Adipocyte (in vitro differentiated cells): ENCODE measurements around the gene TSC22D1.
A peak's percentile ranks its signal among the peaks of the same experiment; 100 is the strongest.
"Not testable (repeated sequence)": the region's sequence is repeated elsewhere in the genome, so short reads cannot be mapped to it uniquely, and the experiment has no call there.

Experiments
- DNase-seq: peaks from one replicate; pipeline ENCODE4 v3.0.0-alpha.2; 2015; ENCODE audit warnings: low read depth
- H3K27me3 ChIP-seq: replicated peaks from 2 replicates; pipeline ENCODE4 v1.7.0; 2013; ENCODE audit warnings: mild to moderate bottlenecking, low read length, moderate library complexity; ENCODE audit not compliant: control insufficient read depth, insufficient read depth
- H3K36me3 ChIP-seq: 2 replicates; pipeline ENCODE4 v1.7.0; 2013; ENCODE audit warnings: low read length, mild to moderate bottlenecking, moderate library complexity; ENCODE audit not compliant: control insufficient read depth, insufficient read depth, severe bottlenecking
- H3K4me1 ChIP-seq: 2 replicates; pipeline ENCODE4 v1.7.0; 2013; ENCODE audit warnings: mild to moderate bottlenecking, low read length, moderate library complexity; ENCODE audit not compliant: control insufficient read depth, insufficient read depth
- H3K4me3 ChIP-seq: 2 replicates; pipeline ENCODE4 v1.7.0; 2013; ENCODE audit warnings: mild to moderate bottlenecking, low read length, moderate library complexity
- H3K9ac ChIP-seq: 2 replicates; pipeline ENCODE4 v1.7.0; 2013; ENCODE audit warnings: mild to moderate bottlenecking, low read length, moderate library complexity
- H3K9me3 ChIP-seq: 2 replicates; pipeline ENCODE4 v1.7.0; 2013; ENCODE audit warnings: mild to moderate bottlenecking, low read length, moderate library complexity; ENCODE audit not compliant: control insufficient read depth

Gene TSC22D1

DNA sequence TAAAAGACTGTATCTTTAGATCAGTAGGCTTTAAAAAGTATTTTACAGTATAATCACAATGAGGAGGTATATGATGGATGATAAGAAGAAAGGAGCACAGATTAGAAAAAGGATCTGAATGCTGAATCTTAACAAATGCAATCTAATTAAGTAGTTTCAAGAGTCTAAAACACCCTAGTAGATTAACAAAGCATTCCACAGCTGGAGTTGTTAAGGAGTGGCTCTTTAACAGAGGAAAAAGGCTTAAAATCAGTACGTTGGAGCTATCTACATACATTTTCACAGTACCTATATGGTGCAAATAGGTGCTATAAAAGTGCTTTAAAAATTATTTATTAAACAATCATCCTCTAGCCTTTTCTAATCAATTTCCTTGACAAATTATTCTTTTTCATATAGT, 34.5 kb downstream of the TSC22D1 start:
- no peak for DNase-seq

DNA sequence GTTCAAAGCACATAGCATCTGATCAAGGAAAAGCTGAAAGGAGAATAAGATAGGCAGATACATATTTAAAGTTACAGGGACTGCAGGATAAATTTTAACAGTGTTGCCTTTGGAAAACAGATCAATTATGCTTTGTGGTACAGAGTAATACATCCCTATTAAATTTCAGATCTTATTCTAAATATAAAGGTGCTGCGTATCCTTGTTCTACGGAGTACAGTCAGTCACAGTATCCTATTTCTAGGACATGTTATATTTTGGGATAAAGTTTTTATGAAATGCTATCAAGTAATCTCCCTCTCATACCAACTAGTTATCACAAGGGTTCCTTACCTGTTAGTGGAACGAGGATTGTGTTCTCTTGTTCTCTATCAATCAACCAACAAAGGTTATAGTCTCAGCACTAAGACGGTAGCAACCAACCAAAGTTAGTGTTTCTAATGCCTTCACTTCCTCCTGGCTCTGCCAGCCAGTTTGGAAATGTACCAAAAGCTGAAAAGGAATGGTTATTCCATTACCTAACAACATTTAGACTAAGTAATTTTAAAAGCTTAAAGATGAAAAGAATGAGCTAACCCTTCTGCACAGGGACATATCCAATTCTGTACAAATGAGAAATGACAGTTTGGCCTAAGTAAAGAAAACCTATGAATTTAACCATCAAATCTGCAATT, 35.2 kb downstream of the TSC22D1 start:
- H3K9ac ChIP-seq: no peak overlapping the region
- DNase-seq: no peak
- no peaks in the 10 kb centered on the region for H3K9me3 ChIP-seq
- H3K27me3 ChIP-seq: no peaks in the 10 kb centered on the region
- H3K4me1 ChIP-seq: no peaks in the 10 kb centered on the region
- no peak overlapping the region for H3K4me3 ChIP-seq
- H3K36me3 ChIP-seq: peaks cover 47% of the 10 kb centered on the region

More for the DNA sequence above, 34.5 kb downstream of the TSC22D1 start:
- Histone ChIP-seq H3K36me3 (peaks cover 42% of the 10 kb centered on the region), H3K9ac (no peak overlapping the region), H3K27me3 (no peaks in the 10 kb centered on the region), H3K4me3 (no peak overlapping the region), H3K4me1 (no peaks in the 10 kb centered on the region), H3K9me3 (no peaks in the 10 kb centered on the region)

DNA sequence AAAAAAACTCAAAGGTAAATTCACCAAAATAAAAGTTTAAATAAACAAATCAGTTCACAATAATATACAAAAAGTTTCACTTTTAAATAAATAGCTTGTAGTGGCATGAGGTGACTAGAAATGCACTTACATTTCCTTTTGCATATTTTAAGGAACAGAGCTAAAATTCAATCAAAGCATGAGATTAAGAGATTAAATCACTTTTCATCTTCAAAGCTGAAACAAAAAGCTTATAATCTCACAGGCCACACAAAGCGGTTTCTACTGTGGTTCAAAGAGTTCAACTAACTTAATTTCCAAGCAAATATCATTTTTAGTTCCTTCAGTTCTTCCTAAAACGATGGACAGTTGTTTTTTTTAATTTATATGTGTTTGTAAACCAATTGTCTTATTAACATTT, 38.9 kb downstream of the TSC22D1 start:
- Histone ChIP-seq H3K4me1 (no peaks in the 10 kb centered on the region), H3K9me3 (no peaks in the 10 kb centered on the region), H3K27me3 (no peaks in the 10 kb centered on the region), H3K4me3 (no peak overlapping the region), H3K36me3 (peaks cover 56% of the 10 kb centered on the region), H3K9ac (no peak overlapping the region)
- DNase-seq: no peak

DNA sequence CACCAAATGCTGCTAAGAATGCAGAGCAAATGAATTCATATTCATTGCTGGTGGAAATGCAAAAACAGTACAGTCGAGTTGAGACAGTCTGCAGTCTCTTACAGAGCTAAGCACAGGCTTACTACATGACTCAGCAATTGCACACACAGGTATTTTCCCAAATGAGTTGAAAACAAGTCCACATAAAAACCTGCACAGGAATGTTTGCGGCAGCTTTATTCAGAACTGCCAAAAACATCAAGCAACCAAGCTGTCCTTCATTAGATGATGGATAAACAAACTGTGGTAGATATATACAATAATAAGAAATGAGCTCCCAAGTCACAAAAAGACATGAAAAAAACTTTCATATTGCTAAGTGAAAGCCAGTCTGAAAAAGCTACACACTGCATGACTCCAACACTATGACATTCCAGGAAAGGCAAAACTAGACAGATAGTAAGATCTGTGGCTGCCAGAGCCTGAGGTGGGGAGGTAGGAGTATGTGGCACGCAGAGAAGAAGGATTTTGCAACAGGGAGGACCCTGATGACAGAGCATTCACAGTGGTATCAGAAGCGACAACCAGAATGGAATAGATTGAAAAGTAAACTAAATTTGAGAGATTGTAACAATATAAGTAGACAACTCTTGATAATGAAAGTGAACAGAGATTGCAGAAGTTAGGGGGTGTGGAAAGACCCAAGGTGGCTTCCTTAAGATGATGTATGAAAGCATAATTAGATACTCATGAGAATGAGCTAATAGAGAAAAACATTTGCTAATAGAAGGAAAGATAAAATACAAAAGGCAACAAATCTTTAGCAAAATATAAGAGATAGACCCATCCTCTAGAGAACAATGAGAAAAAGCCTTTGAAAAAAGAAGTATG, 52.7 kb downstream of the TSC22D1 start:
- peak overlapping the region; percentile 14 for H3K4me3 ChIP-seq
- DNase-seq: peak; percentile 71
- no peaks in the 10 kb centered on the region for H3K27me3 ChIP-seq
- peaks cover 28% of the 10 kb centered on the region for H3K4me1 ChIP-seq
- H3K9ac ChIP-seq: no peak overlapping the region
- peaks cover 8% of the 10 kb centered on the region for H3K36me3 ChIP-seq
- no peaks in the 10 kb centered on the region for H3K9me3 ChIP-seq

DNA sequence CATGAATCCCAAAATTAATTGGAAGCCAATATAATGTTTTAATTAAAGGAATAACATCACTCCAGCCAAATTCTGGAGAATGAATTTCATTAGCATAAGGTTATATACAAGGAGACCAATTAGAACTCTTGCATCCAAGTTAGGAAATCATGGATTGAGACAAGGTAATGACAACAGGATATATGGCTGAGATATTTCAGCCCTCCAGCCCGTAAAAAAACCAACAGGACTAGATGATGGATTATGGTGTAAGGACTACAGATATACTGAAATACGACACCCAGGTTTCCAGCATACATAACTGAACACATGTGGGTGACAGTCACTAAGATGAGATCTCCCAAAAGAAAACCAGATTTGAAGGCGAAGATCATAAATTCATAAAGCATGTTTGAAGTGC, 56.5 kb downstream of the TSC22D1 start:
- H3K9ac ChIP-seq: no peak overlapping the region

DNA sequence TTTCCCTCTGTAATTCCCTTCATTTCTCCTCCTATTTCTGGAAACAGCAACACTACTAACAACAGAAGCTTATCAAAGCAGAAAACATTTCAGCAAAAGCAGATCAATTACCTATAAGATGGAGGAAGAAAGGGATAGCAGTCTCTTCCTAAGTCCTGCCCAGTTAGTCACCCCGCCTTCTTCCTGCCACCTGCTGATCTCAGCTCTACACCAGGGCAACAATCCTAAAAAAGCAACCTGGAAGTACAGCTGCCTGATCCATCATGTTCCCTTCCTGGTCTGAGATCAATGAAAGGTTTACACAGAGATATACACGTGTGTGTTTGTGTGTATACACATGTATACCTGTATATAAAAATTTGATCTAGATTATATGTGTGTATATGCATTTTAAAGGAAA, 59.4 kb downstream of the TSC22D1 start:
- Histone ChIP-seq H3K9ac (no peak overlapping the region), H3K36me3 (peaks cover 32% of the 10 kb centered on the region), H3K4me3 (no peak overlapping the region), H3K27me3 (no peaks in the 10 kb centered on the region), H3K4me1 (peaks cover 9% of the 10 kb centered on the region), H3K9me3 (no peaks in the 10 kb centered on the region)
- DNase-seq: no peak

More for the DNA sequence above, 56.5 kb downstream of the TSC22D1 start:
- no peaks in the 10 kb centered on the region for H3K9me3 ChIP-seq
- peaks cover 14% of the 10 kb centered on the region for H3K36me3 ChIP-seq
- no peaks in the 10 kb centered on the region for H3K27me3 ChIP-seq
- no peak for DNase-seq
- H3K4me1 ChIP-seq: peaks cover 28% of the 10 kb centered on the region
- no peak overlapping the region for H3K4me3 ChIP-seq

DNA sequence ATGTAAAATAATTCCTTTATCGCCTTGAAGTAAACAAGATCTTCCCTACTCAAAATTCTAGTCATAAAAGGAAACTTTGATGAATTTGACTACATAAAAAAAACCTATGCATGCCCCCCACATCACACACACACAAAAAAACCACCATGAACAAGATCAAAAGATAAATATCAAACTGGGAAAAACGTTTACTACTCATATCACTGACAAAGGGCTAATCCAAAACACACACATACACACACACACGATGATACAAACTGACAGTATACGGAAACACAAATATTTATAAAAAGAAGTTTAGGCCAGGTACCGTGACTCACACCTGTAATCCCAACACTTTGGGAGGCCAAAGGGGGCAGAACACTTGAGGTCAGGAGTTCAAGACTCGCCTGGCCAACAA, 61.9 kb downstream of the TSC22D1 start:
- H3K36me3 ChIP-seq: peaks cover 44% of the 10 kb centered on the region
- no peak overlapping the region for H3K4me3 ChIP-seq
- H3K27me3 ChIP-seq: no peaks in the 10 kb centered on the region
- no peaks in the 10 kb centered on the region for H3K9me3 ChIP-seq
- H3K4me1 ChIP-seq: no peaks in the 10 kb centered on the region
- H3K9ac ChIP-seq: no peak overlapping the region
- no peak for DNase-seq

DNA sequence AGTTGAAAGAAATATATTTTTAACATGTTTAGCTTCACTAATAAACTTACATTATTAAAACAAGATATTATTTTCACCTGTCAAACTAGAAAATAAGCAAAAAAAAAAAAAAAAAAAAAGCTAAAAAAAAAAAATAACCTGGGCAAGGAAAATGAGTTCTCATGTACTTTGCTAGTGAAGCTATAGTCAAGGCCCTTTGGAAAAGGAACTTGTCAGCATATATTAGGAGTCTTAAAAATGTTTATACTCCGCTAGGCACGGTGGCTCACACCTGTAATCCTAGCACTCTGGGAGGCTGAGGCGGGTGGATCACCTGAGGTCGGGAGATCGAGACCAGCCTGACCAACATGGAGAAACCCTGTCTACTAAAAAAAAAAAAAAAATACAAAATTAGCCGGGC, 66.3 kb downstream of the TSC22D1 start:
- DNase-seq, H3K27me3 ChIP-seq, H3K9ac ChIP-seq, H3K9me3 ChIP-seq, H3K4me3 ChIP-seq: not testable (repeated sequence)
- H3K36me3 ChIP-seq: peaks cover 31% of the 10 kb centered on the region
- peaks cover 23% of the 10 kb centered on the region for H3K4me1 ChIP-seq

DNA sequence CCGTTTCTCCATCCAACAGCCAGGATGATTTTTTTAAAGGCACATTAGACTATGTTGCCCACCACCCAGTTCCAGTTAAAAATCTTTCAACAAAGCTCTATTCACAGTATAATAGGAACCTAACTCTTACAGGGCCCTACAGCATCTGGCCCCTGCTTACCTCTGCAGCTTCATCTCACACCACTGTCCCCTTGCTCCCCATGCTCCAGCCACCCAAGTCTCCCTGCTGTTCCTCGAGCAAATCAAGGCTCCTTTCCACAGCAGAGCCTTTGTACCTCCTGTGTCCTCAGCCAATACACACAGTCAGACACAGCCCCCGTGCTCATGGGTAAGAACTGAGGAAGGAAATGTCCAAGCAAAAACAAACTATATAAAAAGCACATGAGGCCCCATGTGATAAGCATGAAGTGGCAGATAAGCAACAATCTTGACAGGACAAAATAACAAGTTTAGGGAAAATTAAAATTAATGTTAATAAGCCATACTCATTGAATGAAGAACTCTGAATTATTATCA, 67.5 kb downstream of the TSC22D1 start:
- H3K4me1 ChIP-seq: peaks cover 28% of the 10 kb centered on the region
- DNase-seq: no peak
- H3K9ac ChIP-seq: no peak overlapping the region
- peaks cover 21% of the 10 kb centered on the region for H3K36me3 ChIP-seq
- no peaks in the 10 kb centered on the region for H3K27me3 ChIP-seq
- H3K4me3 ChIP-seq: no peak overlapping the region
- no peaks in the 10 kb centered on the region for H3K9me3 ChIP-seq

DNA sequence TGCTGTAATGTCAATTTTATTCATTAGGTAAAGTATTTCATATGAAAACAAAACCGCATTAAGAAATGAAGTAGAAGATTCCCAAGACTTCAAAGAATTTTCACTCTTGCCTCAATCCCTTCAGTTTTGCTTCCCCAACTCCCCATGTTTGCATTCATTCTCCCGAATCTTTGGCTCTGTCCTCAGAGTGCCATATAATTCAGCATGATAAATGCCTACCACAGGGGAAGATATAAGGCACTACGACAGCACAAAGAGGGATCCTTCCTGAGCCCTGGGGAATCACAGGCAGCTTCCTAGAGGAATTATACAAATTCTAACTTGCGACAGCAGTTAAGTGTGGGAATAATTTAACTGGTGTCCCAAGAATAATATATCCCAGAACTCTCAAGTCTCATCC, 68.5 kb downstream of the TSC22D1 start:
- H3K4me1 ChIP-seq: peaks cover 32% of the 10 kb centered on the region
- H3K27me3 ChIP-seq: no peaks in the 10 kb centered on the region
- H3K4me3 ChIP-seq: no peak overlapping the region
- DNase-seq: peak; percentile 18
- H3K9ac ChIP-seq: no peak overlapping the region
- H3K36me3 ChIP-seq: peaks cover 13% of the 10 kb centered on the region
- H3K9me3 ChIP-seq: no peaks in the 10 kb centered on the region

DNA sequence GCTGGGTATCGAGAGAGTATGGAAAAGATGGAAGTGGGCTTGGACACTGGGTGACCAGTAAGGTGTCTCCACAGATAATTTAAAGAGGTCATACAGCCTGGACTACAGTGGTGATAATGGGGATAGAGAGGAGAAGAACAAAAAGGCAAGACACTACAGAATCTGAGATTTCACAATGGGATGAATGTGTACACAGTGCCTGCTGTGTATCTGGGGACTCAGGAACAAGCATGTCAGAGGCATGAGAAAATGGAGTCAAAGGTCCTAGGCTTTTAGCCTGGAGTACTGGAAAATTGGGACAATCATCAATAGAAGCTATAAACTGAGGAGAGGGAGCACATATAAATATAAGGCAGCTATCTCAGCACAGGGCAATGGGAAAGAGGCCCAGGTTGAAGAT, 69.4 kb downstream of the TSC22D1 start:
- peaks cover 32% of the 10 kb centered on the region for H3K4me1 ChIP-seq
- no peak for DNase-seq

More for the DNA sequence above, 69.4 kb downstream of the TSC22D1 start:
- no peaks in the 10 kb centered on the region for H3K9me3 ChIP-seq
- H3K9ac ChIP-seq: peak overlapping the region; percentile 26
- H3K36me3 ChIP-seq: peaks cover 16% of the 10 kb centered on the region
- no peaks in the 10 kb centered on the region for H3K27me3 ChIP-seq
- peak overlapping the region; percentile 16 for H3K4me3 ChIP-seq
